GM12878 (cell line): ENCODE data around the gene BAZ2B. TPM values are rescaled to one million over a fixed set of nuclear protein-coding genes. Genes with fewer than 3 reads are reported as not detected.

Experiments used
- ATAC-seq: fragments of 200-7000 bp; cut with Tn5 transposase; 3 replicates; pipeline ENCODE4 v1.9.1; 2020; ENCODE audit warnings: mild to moderate bottlenecking, moderate library complexity
- BruUV-seq: library from RNA; stranded (reverse); fragments of 400-500 nt; replicated peaks from 2 replicates; lab custom pipeline; 2021; lab: Mats Ljungman, UMichigan
- CTCF ChIA-PET: fragments of 300-600 bp; sonication (Branson Sonifier 250); formaldehyde crosslinking; extraction: SDS; loops from one replicate; lab custom pipeline; 2021; ENCODE audit warnings: inconsistent platforms; lab: Yijun Ruan, JAX
- POLR2A ChIA-PET: fragments of 350-600 bp; formaldehyde crosslinking; extraction: SDS; loops from one replicate; lab custom pipeline; 2021; ENCODE audit warnings: inconsistent platforms; lab: Charles Lee
- RAD21 ChIA-PET: fragments of 300-600 bp; sonication (Branson Sonifier 250); formaldehyde crosslinking; loops from one replicate; lab custom pipeline; 2023; ENCODE audit warnings: antibody characterized with exemption; ENCODE audit not compliant: unreplicated experiment; lab: Charles Lee
- SMC1A ChIA-PET: fragments of 300-600 bp; sonication (Branson Sonifier 250); formaldehyde crosslinking; loops from one replicate; lab custom pipeline; 2023; ENCODE audit not compliant: unreplicated experiment, uncharacterized antibody; lab: Charles Lee
- DNase-seq: peaks from one replicate; pipeline ENCODE4 v3.0.0-alpha.2; 2011; ENCODE audit warnings: low read depth, low spot score
- FAIRE-seq: peaks from 3 replicates; lab custom pipeline; 2011; peaks lifted over from hg19 to GRCh38; lab: Jason Lieb, UNC
- H2AFZ ChIP-seq: 2 replicates; pipeline ENCODE4 v1.6.0; 2011; ENCODE audit warnings: low read depth, low read length, control low read depth; ENCODE audit not compliant: control insufficient read depth
- H3K27ac ChIP-seq: 2 replicates; pipeline ENCODE4 v1.5.1; 2011; ENCODE audit warnings: control low read depth; ENCODE audit not compliant: control insufficient read depth, insufficient read depth
- H3K27me3 ChIP-seq, 2 experiments: replicated peaks in 1 of 2; 2 replicates each; pipeline versions ENCODE4 v1.6.0 to v1.6.1; 2011; ENCODE audit warnings: low read length in 1 of 2; ENCODE audit not compliant: control insufficient read depth in 2 of 2, insufficient read depth in 2 of 2
- H3K36me3 ChIP-seq, 2 experiments: 2 replicates each; pipeline ENCODE4 v1.5.1; 2011; ENCODE audit warnings: low read length in 1 of 2; ENCODE audit not compliant: control insufficient read depth in 2 of 2, insufficient read depth in 2 of 2
- H3K4me1 ChIP-seq: 2 replicates; pipeline ENCODE4 v1.6.1; 2011; ENCODE audit warnings: mild to moderate bottlenecking, low read length, moderate library complexity, mixed read lengths; ENCODE audit not compliant: control insufficient read depth, insufficient read depth
- H3K4me2 ChIP-seq: 2 replicates; pipeline ENCODE4 v1.6.0; 2011; ENCODE audit warnings: control low read depth; ENCODE audit not compliant: control insufficient read depth, insufficient read depth
- H3K4me3 ChIP-seq: fragments of 200-600 bp; sonication (generic); 2 replicates; pipeline ENCODE4 v1.5.1; 2016
- H3K79me2 ChIP-seq: 2 replicates; pipeline ENCODE4 v1.6.0; 2011; ENCODE audit warnings: low read length; ENCODE audit not compliant: control insufficient read depth, insufficient read depth
- H3K9ac ChIP-seq: 2 replicates; pipeline ENCODE4 v1.8.0; 2011; ENCODE audit warnings: low read length, control low read depth, mixed read lengths; ENCODE audit not compliant: control insufficient read depth, insufficient read depth
- H3K9me3 ChIP-seq: replicated peaks from 3 replicates; pipeline ENCODE4 v1.5.1; 2011; ENCODE audit warnings: mild to moderate bottlenecking, low read length; ENCODE audit not compliant: control insufficient read depth, insufficient read depth
- H4K20me1 ChIP-seq: 2 replicates; pipeline ENCODE4 v1.6.0; 2011; ENCODE audit not compliant: control insufficient read depth, insufficient read depth
- BMI1 ChIP-seq: fragments of 450-650 bp; IDR thresholded peaks from 2 replicates; pipeline ENCODE4 v1.6.1; 2016; ENCODE audit warnings: mild to moderate bottlenecking, moderate library complexity, borderline replicate concordance
- CBFB ChIP-seq: IDR thresholded peaks from 2 replicates; pipeline ENCODE4 v1.6.1; 2016; ENCODE audit warnings: antibody characterized with exemption, low read depth
- EZH2 ChIP-seq: IDR thresholded peaks from 2 replicates; pipeline ENCODE4 v1.6.1; 2012; ENCODE audit warnings: low read depth, mild to moderate bottlenecking, control low read depth, inconsistent platforms, low read length, borderline replicate concordance; ENCODE audit not compliant: control insufficient read depth
- FOS ChIP-seq: IDR thresholded peaks from 3 replicates; pipeline ENCODE4 v1.6.1; 2011; ENCODE audit warnings: borderline replicate concordance; ENCODE audit not compliant: insufficient read length; ENCODE audit errors: extremely low read depth
- GABPA ChIP-seq: IDR thresholded peaks from 2 replicates; pipeline ENCODE4 v1.6.1; 2014; ENCODE audit warnings: antibody characterized with exemption, low read depth, mild to moderate bottlenecking, inconsistent platforms
- JUNB ChIP-seq: IDR thresholded peaks from 2 replicates; pipeline ENCODE4 v1.6.1; 2016; ENCODE audit warnings: antibody characterized with exemption, mild to moderate bottlenecking
- JUND ChIP-seq: IDR thresholded peaks from 2 replicates; pipeline ENCODE4 v1.6.1; 2012; ENCODE audit warnings: low read depth, mild to moderate bottlenecking, low read length, improper control_type of control experiment, moderate library complexity
- NFXL1 ChIP-seq: fragments of 450-650 bp; IDR thresholded peaks from 2 replicates; pipeline ENCODE4 v1.6.1; 2017; ENCODE audit warnings: antibody characterized with exemption, mild to moderate bottlenecking, borderline replicate concordance
- NFYA ChIP-seq: IDR thresholded peaks from 2 replicates; pipeline ENCODE4 v1.6.1; 2011; ENCODE audit warnings: low read depth, mild to moderate bottlenecking, low read length, improper control_type of control experiment, borderline replicate concordance
- RBBP5 ChIP-seq: fragments of 200-600 bp; sonication (generic); conservative IDR thresholded peaks from 2 replicates; pipeline ENCODE4 v1.6.1; 2016
- SIN3A ChIP-seq: IDR thresholded peaks from 2 replicates; pipeline ENCODE4 v1.6.1; 2012; ENCODE audit warnings: low read depth, low read length, improper control_type of control experiment
- SKIL ChIP-seq: fragments of 450-650 bp; IDR thresholded peaks from 2 replicates; pipeline ENCODE4 v1.6.1; 2017; ENCODE audit warnings: mild to moderate bottlenecking, low read depth, inconsistent platforms; ENCODE audit not compliant: poor library complexity, severe bottlenecking
- SMC3 ChIP-seq: IDR thresholded peaks from 2 replicates; pipeline ENCODE4 v1.6.1; 2011; ENCODE audit warnings: low read length, improper control_type of control experiment, borderline replicate concordance
- SREBF2 ChIP-seq: IDR thresholded peaks from 2 replicates; pipeline ENCODE4 v1.6.1; 2012; ENCODE audit warnings: mild to moderate bottlenecking, low read length
- TCF7 ChIP-seq: IDR thresholded peaks from 2 replicates; pipeline ENCODE4 v1.6.1; 2014; ENCODE audit warnings: antibody characterized with exemption, borderline replicate concordance
- WGBS: methylation state at CpG from one replicate; pipeline ENCODE4 v1.1.6; 2016; ENCODE audit warnings: low lambda C conversion rate; ENCODE audit not compliant: insufficient replicate concordance, insufficient coverage; ENCODE audit errors: missing lambda C conversion rate; 5-methylcytosine and 5-hydroxymethylcytosine counted together
- in situ Hi-C: fragments of 300-500 bp; cut with MboI; formaldehyde crosslinking; loops from 9 replicates; pipeline ENCODE4 v1.14.3; 2018; ENCODE audit warnings: mixed read lengths
- intact Hi-C: fragments of 100-400 bp; cut with micrococcal nuclease; formaldehyde crosslinking; loops from one replicate; pipeline ENCODE4 v1.14.2; 2022; ENCODE audit not compliant: unreplicated experiment
- polyA plus RNA-seq, 11 experiments: library from polyadenylated mRNA; depleted of rRNA in 4 of 11; unstranded in 6 of 11; stranded (reverse) in 5 of 11; fragments of >200 nt; fragmentation: Nextera tagmentation in 4 of 11; fragmentation: Illumina TruSeq in 1 of 11; extraction: Ambion mirVana in 4 of 11; extraction: Trizol in 1 of 11; gene quantifications; 1 replicate in 1 of 11; 2 replicates in 10 of 11; pipeline versions ENCODE4 v1.2.1 to v1.2.3, GENCODE V29; 2011 to 2016; ENCODE audit warnings: inconsistent platforms in 2 of 11, missing spikeins in 2 of 11, low read depth in 1 of 11
- total RNA-seq, 4 experiments: library from RNA; depleted of rRNA in 3 of 4; stranded (reverse); fragments of >200 nt in 3 of 4; fragmentation: Illumina TruSeq in 1 of 4; extraction: Trizol in 1 of 4; gene quantifications; 2 replicates each; pipeline versions ENCODE4 v1.2.1 to v1.2.3, GENCODE V29; 2013 to 2021

The BAZ2B gene
- total and polyA plus RNA-seq, 10 of the 15 experiments (the other 5 are each of a cell fraction or from before 2014, with no cell fraction given) = 8.8 to 49.7 (median 24.7) TPM

- no peaks in the 10 kb centered on the region; the same call in 1 of the 2 replicates for H3K79me2 ChIP-seq
- ChIA-PET SMC1A (no interaction called here), CTCF (no interaction called here), POLR2A (no interaction called here), RAD21 (no interaction called here)
- no peak for FAIRE-seq
- no peak overlapping the region for H3K9ac ChIP-seq
- peaks cover 0 to 2% of the 10 kb centered on the region in 2 experiments; a peak in 2 of 4 replicates for H3K36me3 ChIP-seq
- H3K4me1 ChIP-seq = no peaks in the 10 kb centered on the region
- H3K4me2 ChIP-seq = no peak overlapping the region
- no peaks in the 10 kb centered on the region for H3K9me3 ChIP-seq
- in situ Hi-C loops = no loop called here
- no peaks in the 10 kb centered on the region for H3K27me3 ChIP-seq
- no peak overlapping the region for H3K4me3 ChIP-seq
- ATAC-seq = no peak
- WGBS = 81% methylated on average over 9 of the region's 9 CpGs
- DNase-seq = no peak
- intact Hi-C loops = no loop called here
- no peaks in the 10 kb centered on the region for H4K20me1 ChIP-seq
- no TSS peak for BruUV-seq
- no peak overlapping the region for H2AFZ ChIP-seq
- no peak overlapping the region for H3K27ac ChIP-seq
- TF ChIP-seq JUNB (peak; percentile 30; the same call in 1 of the 2 replicates), SMC3 (no peak)
Measured at GRCh38 chr2:159462201-159462785, 154.1 kb downstream of the BAZ2B start.

- ChIA-PET SMC1A (interaction anchor here (0.7 kb wide), 1 partner anchor 11 kb away, joined by 3 read pairs; no protein-coding TSS in a partner anchor), CTCF (interaction anchor here (0.6 to 1.1 kb wide), 2 partner anchors 57 to 527 kb away, joined by 3 read pairs; no protein-coding TSS in a partner anchor)
Measured at GRCh38 chr2:159461076-159461475, 155.3 kb downstream of the BAZ2B start.

More at GRCh38 chr2:159461076-159461475, 155.3 kb downstream of the BAZ2B start:
- POLR2A ChIA-PET = no interaction called here
- peaks cover 0 to 2% of the 10 kb centered on the region in 2 experiments; a peak in 1 of 4 replicates for H3K36me3 ChIP-seq
- no peaks in the 10 kb centered on the region for H3K79me2 ChIP-seq
- H3K27ac ChIP-seq = no peak overlapping the region
- TF ChIP-seq NFXL1 (no peak), JUND (no peak), SKIL (no peak), TCF7 (no peak), CBFB (no peak), RBBP5 (no peak), SREBF2 (no peak), GABPA (no peak), NFYA (no peak), FOS (no peak), EZH2 (no peak), SIN3A (no peak), BMI1 (no peak)
- DNase-seq = no peak
- no peaks in the 10 kb centered on the region for H3K27me3 ChIP-seq
- no peak overlapping the region for H3K4me2 ChIP-seq
- no peak overlapping the region for H2AFZ ChIP-seq
- 23% methylated on average over 2 of the region's 2 CpGs for WGBS
- in situ Hi-C loops = no loop called here
- H4K20me1 ChIP-seq = no peaks in the 10 kb centered on the region
- no peaks in the 10 kb centered on the region for H3K9me3 ChIP-seq
- H3K4me3 ChIP-seq = no peak overlapping the region
- no TSS peak for BruUV-seq
- no peak overlapping the region for H3K9ac ChIP-seq
- no peak for ATAC-seq
- RAD21 ChIA-PET = no interaction called here
- H3K4me1 ChIP-seq = peaks cover 7% of the 10 kb centered on the region; the same call in 1 of the 2 replicates
- no peak for FAIRE-seq
- intact Hi-C loops = no loop called here
